ENCODE data around the gene TSKU. TPM values are rescaled to one million over a fixed set of nuclear protein-coding genes. Genes with fewer than 3 reads are reported as not detected.

Gene TSKU
- total RNA-seq, 1 donor from 2014 or later, result 144 TPM

DNA sequence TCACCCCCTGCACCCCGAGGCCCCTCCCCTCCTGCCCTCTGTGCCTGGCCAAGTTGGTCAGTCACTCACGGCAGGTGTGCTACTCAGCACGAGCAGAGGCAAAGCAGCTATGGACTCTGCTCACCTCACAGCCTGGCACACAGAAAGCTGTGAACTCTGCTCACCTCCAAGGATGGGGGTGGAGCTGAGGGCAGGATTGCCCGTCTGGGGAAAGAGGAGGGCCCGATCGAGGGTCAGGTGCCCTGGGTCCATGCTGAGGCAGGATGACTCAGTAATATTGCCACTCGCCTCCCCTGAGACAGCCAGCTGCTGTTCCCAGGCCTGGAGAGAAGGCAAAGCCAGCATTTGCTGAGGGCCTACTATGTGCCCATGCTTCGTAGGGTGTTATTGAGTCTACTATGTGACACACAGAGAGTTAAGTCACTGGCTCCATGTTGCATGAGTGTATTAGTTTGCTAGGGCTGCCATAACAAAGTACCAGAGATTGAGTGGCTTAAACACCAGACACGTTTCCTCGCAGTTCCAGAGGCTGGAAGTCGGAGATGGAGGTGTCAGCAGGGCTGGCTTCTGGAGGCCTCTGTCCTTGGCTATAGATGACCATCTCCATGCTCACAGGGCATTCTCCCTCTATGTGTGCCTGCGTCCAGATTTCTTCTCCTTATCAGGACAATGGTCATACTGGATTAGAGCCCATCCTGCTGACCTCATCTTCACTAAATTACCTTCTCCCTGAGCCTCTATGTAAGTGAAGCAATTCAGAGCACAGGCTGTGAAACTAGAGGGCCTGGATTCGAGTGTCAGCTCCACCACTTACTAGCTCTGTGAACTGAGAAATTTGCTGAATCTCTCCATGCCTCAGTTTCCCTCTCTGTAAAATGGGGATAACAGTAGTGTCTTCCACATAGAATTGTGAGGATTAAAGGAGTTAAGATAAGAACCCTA, 13.2 kb upstream of the TSKU start:
- H3K27ac ChIP-seq, result peak overlapping the region; percentile 88
- H3K36me3 ChIP-seq, result no peaks in the 10 kb centered on the region
- H3K9me3 ChIP-seq, result no peaks in the 10 kb centered on the region
- peaks cover 100% of the 10 kb centered on the region for H3K4me1 ChIP-seq
- TF ChIP-seq POLR2AphosphoS5 (IDR thresholded peaks at IDR 0.05; ENCODE audit: insufficient read depth in 1 of 2, low read depth in 1 of 2) (no peak), POLR2A (IDR thresholded peaks at IDR 0.05) (no peak)
- TF ChIP-seq, protein P1, sequence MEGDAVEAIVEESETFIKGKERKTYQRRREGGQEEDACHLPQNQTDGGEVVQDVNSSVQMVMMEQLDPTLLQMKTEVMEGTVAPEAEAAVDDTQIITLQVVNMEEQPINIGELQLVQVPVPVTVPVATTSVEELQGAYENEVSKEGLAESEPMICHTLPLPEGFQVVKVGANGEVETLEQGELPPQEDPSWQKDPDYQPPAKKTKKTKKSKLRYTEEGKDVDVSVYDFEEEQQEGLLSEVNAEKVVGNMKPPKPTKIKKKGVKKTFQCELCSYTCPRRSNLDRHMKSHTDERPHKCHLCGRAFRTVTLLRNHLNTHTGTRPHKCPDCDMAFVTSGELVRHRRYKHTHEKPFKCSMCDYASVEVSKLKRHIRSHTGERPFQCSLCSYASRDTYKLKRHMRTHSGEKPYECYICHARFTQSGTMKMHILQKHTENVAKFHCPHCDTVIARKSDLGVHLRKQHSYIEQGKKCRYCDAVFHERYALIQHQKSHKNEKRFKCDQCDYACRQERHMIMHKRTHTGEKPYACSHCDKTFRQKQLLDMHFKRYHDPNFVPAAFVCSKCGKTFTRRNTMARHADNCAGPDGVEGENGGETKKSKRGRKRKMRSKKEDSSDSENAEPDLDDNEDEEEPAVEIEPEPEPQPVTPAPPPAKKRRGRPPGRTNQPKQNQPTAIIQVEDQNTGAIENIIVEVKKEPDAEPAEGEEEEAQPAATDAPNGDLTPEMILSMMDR (IDR thresholded peaks at IDR 0.05), result no peak
- H3K4me3 ChIP-seq, result no peak overlapping the region
- intact Hi-C loops (cut with DNase I), result no loop called here
- H3K27me3 ChIP-seq, result no peaks in the 10 kb centered on the region
- no peak for DNase-seq (ENCODE audit: extremely low spot score in 2 of 2)

GRCh38 chr11:76770642-76771445, 12.3 kb upstream of the TSKU start:
- DNase-seq (ENCODE audit: extremely low spot score in 2 of 2), result no peak
- peak overlapping the region; percentile 88 for H3K27ac ChIP-seq
- no peaks in the 10 kb centered on the region for H3K36me3 ChIP-seq
- H3K27me3 ChIP-seq, result no peaks in the 10 kb centered on the region
- no peak overlapping the region for H3K4me3 ChIP-seq
- H3K9me3 ChIP-seq, result no peaks in the 10 kb centered on the region
- intact Hi-C loops (cut with DNase I), result no loop called here
- peaks cover 92% of the 10 kb centered on the region for H3K4me1 ChIP-seq
- TF ChIP-seq, protein P1 (IDR thresholded peaks at IDR 0.05), result no peak
- peak; percentile 42 to 63 for TF ChIP-seq POLR2AphosphoS5 (IDR thresholded peaks at IDR 0.05; ENCODE audit: insufficient read depth in 1 of 2, low read depth in 1 of 2)

DNA sequence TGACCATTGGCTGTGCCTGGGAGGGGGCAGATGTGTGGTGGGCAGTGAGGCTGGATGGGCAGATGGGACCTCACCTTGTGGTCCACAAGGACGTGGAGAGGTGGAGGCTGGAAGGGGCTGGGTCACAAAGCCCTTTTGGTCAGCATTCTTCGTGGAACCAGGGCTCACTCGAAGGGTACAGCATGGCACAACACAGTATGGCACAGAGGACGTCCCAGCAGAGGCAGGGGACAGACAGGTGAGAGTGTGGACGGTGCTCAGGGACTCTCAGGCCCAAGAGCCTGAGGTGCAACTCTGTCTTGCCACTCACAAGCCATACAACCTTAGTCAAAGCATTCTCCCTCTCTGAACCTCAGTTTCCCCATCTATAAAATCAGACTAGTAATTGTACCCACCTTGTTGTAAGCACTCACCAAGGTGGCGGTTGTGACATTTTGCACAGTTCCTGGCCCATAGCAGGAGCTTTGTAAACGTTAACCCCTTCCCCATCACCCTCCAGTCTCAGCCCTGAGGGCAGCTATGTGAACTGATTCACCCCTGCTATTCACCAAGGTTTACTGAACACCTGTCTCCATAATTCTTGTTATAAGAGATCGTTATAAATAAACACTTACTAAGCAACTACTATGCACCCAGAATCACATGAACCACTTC, 11.6 kb upstream of the TSKU start:
- Histone ChIP-seq H3K9me3 (peaks cover 3% of the 10 kb centered on the region), H3K4me3 (no peak overlapping the region), H3K27me3 (no peaks in the 10 kb centered on the region), H3K27ac (peak overlapping the region; percentile 88), H3K4me1 (peaks cover 85% of the 10 kb centered on the region), H3K36me3 (no peaks in the 10 kb centered on the region)
- intact Hi-C loops (cut with DNase I), result no loop called here
- TF ChIP-seq POLR2A (IDR thresholded peaks at IDR 0.05), result no peak
- TF ChIP-seq, protein P1 (IDR thresholded peaks at IDR 0.05), result no peak
- no peak for TF ChIP-seq POLR2AphosphoS5 (IDR thresholded peaks at IDR 0.05; ENCODE audit: insufficient read depth in 1 of 2, low read depth in 1 of 2)
- no peak for DNase-seq (ENCODE audit: extremely low spot score in 2 of 2)

GRCh38 chr11:76772100-76772782, 10.9 kb upstream of the TSKU start:
- no peak overlapping the region for H3K4me3 ChIP-seq
- peaks cover 6% of the 10 kb centered on the region for H3K9me3 ChIP-seq
- H3K27me3 ChIP-seq, result no peaks in the 10 kb centered on the region
- H3K36me3 ChIP-seq, result no peaks in the 10 kb centered on the region
- intact Hi-C loops (cut with DNase I), result no loop called here
- DNase-seq (ENCODE audit: extremely low spot score in 2 of 2), result no peak
- H3K27ac ChIP-seq, result peak overlapping the region; percentile 88
- peaks cover 78% of the 10 kb centered on the region for H3K4me1 ChIP-seq
- TF ChIP-seq, protein P1 (IDR thresholded peaks at IDR 0.05), result no peak
- TF ChIP-seq POLR2A (IDR thresholded peaks at IDR 0.05) (no peak), POLR2AphosphoS5 (IDR thresholded peaks at IDR 0.05; ENCODE audit: insufficient read depth in 1 of 2, low read depth in 1 of 2) (peak in 1 of 2 donors; percentile 53)
